ENCODE data around the gene CXXC5.

DNA sequence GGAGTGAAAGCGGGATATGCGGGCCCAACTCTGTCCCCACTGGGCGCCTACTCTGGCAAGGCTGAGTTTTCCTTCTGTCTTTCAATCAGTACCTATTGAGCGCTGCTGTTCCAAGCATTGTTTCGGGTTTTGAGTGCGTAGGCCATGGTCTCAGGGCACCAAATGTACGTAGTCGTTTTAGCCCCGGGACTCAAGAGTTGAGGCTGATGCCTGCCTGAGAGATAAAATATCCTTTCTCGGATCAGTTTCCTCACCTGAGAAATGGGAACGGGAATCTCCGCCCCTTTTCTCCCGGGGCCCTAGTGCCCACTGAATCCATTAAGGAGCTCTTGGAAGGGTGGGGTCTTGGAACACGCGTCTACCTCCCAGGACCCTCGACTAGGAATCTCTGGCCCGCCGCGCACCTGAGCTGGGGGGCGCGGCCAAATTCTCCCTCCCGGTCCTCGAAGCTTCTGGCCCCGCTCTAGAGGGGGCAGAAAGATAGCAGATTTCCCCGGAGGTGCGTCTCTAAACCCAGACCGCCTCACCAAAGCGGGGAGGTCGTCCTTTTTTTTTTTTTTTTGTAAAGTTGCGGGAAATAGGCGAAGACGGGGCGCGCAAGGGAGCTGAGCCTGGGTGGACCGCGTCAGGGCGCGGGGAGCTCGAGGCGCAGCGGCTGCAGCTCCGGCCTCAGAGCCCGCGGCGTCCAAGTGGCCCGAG lies 494 bp upstream of the CXXC5 start:
- TF ChIP-seq CTCF (IDR thresholded peaks at IDR 0.05) = no peak
- TF ChIP-seq ZFX (IDR thresholded peaks at IDR 0.05; ENCODE audit: borderline replicate concordance) = no peak
